ENCODE data around the gene NUP205.
A peak's percentile ranks its signal among the peaks of the same experiment; 100 is the strongest.

NUP205 gene

GRCh38 chr7:135552148-135552547 is 5.6 kb upstream of the NUP205 start:
- no peak for DNase-seq

GRCh38 chr7:135553346-135553745 is 4.4 kb upstream of the NUP205 start:
- DNase-seq = no peak

GRCh38 chr7:135558337-135558767 is 635 bp downstream of the NUP205 start:
- peak; percentile 68 to 82 for DNase-seq

GRCh38 chr7:135558881-135559280 is 1.2 kb downstream of the NUP205 start:
- no peak for DNase-seq

- DNase-seq = no peak
Observed at GRCh38 chr7:135560631-135561030, 2.9 kb downstream of the NUP205 start.

- no peak for DNase-seq
Observed at GRCh38 chr7:135562720-135563119, 5.0 kb downstream of the NUP205 start.

GRCh38 chr7:135571834-135572233 is 14.1 kb downstream of the NUP205 start:
- DNase-seq = no peak

GRCh38 chr7:135573541-135573940 is 15.8 kb downstream of the NUP205 start:
- no peak for DNase-seq

- DNase-seq = no peak
Observed at GRCh38 chr7:135575296-135575695, 17.6 kb downstream of the NUP205 start.

- no peak for DNase-seq
Observed at GRCh38 chr7:135578569-135578968, 20.9 kb downstream of the NUP205 start.

GRCh38 chr7:135584362-135585353 is 26.9 kb downstream of the NUP205 start:
- DNase-seq = no peak

GRCh38 chr7:135597181-135597925 is 39.6 kb downstream of the NUP205 start:
- no peak for DNase-seq

- DNase-seq = no peak
Observed at GRCh38 chr7:135597926-135598305, 40.2 kb downstream of the NUP205 start.

- DNase-seq = no peak
Observed at GRCh38 chr7:135599471-135599870, 41.8 kb downstream of the NUP205 start.

- DNase-seq = no peak
Observed at GRCh38 chr7:135600226-135600625, 42.5 kb downstream of the NUP205 start.

- DNase-seq = no peak
Observed at GRCh38 chr7:135601182-135601581, 43.5 kb downstream of the NUP205 start.

- no peak for DNase-seq
Observed at GRCh38 chr7:135602304-135602703, 44.6 kb downstream of the NUP205 start.

- DNase-seq = no peak
Observed at GRCh38 chr7:135616136-135616535, 58.4 kb downstream of the NUP205 start.

GRCh38 chr7:135617781-135618180 is 60.1 kb downstream of the NUP205 start:
- DNase-seq = no peak

- no peak for DNase-seq
Observed at GRCh38 chr7:135618510-135618909, 60.8 kb downstream of the NUP205 start.

GRCh38 chr7:135620447-135620846 is 62.7 kb downstream of the NUP205 start:
- DNase-seq = no peak

- DNase-seq = peak; percentile 65 to 83
Observed at GRCh38 chr7:135620980-135621850, 63.5 kb downstream of the NUP205 start.
